Stimulated activated CD8-positive, alpha-beta memory T cell treated with anti-CD3 and anti-CD28 coated beads, Interleukin-4, amount 100 ng/mL, for 24 hours (primary cell): ENCODE results near the gene ABCA2.
"Not testable (repeated sequence)": the region's sequence is repeated elsewhere in the genome, so short reads cannot be mapped to it uniquely, and the experiment has no call there.

Source experiments
- DNase-seq: peaks from one replicate; pipeline ENCODE4 v3.0.0-alpha.2; 2020; ENCODE audit warnings: low read depth

The ABCA2 gene

DNA sequence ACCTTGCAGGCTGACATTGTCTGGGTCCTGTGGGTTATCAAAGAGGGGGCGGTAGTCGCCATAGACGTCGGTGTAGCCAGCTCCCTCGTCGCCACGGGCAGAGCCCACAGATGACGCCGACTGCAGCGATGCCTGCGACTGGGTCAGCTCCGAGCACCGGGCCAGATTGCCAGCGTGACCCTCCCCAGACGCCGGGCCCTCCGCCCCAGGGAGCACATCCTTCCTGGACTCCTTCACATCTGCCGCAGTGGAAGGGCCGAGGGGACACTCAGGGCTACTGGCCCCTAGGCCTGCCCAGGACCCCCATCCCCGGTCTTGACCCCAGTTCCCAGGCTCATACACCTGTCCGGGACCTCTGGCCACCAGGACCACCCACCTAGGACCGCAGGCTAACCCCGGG is 13.9 kb downstream of the ABCA2 start:
- no peak for DNase-seq

DNA sequence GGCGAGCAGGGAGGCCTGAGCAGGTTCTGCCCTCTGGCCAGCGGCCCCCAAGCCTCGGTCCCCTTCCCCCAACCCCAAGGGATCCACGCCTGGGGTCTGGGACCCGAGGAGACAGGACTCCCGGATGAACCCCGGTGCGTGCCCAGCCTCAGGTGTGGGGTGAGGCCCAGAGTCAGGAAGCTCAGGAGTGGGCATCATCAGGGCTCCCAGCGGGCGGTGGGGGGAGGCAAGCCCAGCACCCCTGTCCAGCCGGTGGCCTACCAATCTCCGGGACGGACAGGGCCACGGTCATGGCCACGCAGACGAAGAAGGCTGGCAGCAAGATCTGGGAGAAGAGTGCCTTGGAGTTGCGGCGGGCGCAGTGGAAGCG is 14.5 kb downstream of the ABCA2 start:
- no peak for DNase-seq

DNA sequence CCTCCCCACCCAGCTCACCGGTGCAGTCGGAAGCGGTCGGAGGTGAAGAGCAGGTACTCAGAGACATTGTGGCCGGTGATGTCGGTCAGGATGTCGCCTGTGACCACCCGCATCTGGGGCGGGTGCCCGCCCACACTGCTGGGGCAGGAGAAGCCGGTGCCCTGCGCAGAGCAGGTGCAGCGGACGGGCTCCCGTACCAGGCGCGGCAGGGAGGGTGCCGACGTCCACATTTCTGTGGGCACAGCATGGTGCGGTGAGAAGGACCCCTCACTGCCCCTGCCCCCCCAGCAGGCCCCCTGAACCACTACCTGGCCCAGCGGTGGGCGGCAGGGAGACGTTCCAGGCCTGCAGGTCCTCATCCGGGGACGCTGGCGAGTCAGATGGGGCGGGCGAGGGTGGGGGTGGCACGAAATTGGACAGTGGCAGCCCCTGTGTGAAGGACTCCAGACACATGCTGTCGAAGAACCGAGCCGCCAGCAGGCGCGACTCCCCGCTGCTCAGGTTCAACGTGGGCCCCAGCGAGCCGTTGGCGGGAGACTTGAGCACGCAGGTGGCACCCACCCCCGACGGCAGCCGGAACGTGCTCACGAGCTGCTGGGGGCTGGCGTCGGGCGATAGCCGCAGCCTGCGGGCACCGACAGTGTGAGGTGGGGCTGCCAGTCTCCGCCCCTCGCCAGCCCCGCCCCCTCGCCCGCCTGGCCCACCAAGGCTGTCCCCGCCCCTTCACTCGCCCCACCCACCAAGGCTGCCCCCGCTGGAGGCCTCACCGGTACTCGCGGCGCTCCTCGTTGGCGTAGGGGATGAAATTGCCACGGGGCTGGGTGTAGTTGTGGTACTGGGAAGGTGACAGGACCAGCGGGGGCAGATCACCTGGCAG is 15.1 kb downstream of the ABCA2 start:
- no peak for DNase-seq

DNA sequence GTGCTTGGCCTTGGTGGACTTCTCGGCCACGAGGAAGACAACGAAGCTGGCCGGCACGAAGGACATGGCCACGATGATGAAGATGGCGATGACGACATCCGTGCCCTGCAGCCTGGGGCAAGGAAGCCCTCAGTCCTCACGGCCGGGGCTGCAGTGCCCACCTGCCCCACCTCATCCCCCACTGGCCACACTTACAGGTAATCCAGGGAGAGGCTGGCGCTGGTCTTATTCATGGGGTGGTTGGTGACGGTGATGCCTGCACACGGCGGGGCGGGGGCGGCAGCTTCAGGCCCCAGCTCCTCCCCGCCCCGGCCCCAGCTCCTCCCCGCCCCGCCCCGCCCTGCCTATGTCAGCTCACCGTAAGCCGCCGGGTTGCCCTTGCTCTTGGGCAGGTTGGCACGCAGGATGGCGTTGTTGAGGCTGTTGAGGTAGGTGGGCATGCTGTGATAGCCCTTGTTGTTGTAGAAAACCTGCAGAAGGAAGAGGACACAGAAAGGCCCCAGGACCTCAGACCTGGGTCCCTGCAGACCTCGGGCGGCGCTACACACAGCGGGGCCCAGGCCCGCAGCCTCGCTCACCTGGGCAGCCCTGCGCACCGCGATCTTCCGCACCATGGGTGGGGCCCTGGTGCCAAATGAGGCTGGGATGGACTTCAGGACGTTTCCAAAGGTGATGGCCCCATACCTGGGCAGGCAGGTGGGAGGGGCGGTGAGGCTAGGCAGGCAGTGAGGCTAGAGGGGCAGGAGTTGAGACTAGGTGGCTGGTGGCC is 15.9 kb downstream of the ABCA2 start:
- DNase-seq = no peak

DNA sequence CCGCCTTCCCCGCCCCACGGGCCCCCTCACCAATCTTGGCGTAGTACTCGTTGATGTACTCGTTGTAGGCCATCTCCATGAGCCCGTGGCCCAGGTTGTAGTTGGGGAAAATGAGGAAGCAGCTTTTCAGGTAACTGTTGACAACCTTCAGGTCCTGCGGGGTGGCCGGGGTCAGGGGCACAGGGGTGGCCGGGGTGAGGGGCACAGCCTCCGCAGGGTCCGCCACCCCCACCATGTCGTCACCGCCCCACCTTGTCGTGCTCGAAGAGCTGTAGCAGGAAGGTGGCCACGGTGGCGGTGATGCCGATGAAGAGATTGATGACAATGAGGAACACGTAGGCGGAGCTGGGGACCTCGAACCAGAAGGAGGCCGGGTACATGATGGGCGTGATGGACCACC is 16.9 kb downstream of the ABCA2 start:
- no peak for DNase-seq

DNA sequence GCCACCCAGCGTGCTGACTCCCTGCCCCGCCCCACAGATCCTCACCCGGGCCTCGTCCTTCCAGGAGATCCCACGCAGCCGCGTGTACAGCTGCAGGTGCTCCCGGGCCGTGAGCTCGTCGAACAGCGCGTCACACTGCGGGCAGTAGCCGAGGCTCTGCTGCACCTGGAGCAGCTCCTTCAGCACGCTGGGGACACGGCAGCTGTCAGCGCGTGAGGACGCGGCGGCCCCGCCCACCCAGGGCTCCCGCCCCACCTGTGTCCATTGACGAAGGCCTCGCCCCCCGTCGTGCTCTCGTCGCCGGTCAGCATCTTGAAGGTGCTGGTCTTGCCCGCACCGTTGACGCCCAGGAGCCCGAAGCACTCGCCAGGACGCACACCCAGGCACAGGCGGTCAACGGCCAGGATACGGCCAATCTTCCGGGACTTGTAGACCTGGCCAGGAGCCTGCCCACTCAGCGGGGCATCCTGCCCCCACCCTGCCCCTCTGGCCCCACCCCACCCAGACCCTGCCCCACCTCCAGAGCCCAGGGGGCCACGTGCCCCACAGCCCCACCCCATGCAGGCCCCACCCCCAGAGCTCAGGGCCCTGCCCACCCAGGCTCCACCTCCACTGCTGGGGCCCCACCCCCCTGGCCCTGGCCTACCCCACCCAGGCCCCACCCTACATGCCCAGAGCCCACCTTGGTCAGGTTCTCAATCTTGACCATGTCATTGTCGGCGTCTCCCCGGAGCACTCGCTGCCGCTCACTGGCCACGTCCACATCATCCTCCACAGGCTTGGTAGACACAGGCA is 17.9 kb downstream of the ABCA2 start:
- no peak for DNase-seq

DNA sequence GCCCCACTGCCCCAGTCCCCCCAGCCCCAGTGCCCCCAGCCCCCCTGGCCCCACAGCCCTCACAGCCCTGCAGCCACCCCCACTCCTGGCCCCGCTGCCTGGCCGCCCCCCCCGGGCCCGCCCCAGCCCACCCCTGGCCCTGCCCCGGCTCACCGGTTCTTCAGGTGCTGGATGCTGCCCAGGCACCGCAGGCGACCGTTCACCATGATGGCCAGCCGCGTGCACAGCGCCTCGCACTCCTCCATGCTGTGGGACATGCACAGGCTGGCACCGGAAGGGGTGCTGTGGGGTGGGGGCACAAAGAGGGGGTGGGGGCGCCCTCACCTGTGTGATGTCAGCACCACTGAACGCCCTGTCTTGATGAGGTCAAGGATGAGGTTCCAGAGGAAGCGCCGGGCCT is 18.8 kb downstream of the ABCA2 start:
- no peak for DNase-seq

DNA sequence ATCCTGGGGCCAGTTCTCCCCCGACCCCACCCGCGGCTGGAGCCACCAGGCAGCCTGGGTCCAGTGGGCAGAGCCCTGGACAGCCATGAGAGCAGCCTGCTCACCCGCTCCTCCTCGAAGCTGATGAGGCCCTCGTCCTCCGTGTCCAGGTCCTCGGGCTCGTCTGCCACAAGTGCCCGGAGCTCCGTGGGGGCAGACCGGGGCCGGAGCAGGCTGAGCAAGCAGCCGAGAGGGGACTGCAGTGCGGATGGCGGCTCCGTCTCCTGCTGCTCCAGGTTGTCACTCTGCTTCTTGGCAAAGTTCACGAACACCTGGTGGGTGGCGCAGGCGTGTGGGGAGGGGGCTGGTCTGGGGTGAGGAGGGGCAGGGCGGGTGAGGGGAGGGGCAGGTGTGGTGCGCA is 19.7 kb downstream of the ABCA2 start:
- no peak for DNase-seq

DNA sequence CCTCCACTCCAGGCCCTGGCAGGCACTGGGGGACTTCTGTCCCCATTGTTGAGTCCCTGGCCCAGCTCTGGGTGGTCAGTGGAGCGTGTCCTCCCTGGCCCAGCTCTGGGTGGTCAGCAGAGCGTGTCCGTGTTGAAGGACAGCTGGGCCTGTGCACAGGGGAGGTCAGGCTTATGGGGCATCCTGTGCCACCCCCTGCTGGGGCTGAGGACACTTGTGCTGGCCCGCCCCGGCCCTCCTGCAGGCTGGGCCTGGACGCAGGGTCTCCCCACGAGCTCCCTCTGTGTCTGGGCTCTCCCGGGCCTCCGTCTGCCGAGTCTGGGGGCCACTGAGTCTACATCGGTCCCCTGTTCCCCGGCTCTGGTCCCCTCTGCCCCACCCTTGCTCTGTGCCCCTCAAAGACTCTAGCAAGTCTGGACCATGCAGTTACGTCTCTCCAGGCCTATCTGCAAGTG is 20.2 kb downstream of the ABCA2 start:
- no peak for DNase-seq

DNA sequence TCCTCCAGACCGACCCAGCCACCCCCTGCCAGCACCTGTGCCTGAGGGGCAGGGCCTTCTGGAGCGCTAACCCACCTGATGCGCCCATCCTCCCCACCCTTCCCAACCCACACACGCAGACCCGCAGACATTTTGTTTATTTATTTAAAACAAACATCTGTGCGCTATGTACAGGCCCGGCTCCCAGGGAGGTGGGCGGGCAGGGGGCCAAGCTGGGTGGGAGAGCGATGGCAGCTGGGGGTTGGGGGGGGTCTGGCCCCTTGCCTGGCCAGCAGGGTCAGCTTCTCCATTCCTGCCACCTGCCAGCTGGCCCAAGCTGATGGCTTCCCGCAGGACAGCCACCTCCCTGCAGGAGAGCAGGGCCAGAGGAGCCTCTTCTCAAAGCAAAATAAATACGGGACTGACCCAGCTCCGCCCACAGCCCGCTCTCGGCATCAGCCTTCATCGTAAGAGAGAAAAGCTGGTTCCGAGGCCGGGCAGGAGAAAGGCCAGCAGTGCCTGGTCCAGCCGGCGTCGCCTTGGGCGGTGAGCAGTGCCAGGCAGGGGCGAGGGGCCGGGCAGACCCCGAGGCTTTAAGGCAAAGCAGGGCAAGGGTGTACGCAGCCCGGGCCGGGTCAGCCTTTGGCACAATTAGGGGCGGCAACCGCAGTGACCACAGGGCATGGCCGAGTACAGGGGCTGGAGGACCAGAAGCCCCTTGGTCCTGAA is 20.8 kb downstream of the ABCA2 start:
- no peak for DNase-seq

DNA sequence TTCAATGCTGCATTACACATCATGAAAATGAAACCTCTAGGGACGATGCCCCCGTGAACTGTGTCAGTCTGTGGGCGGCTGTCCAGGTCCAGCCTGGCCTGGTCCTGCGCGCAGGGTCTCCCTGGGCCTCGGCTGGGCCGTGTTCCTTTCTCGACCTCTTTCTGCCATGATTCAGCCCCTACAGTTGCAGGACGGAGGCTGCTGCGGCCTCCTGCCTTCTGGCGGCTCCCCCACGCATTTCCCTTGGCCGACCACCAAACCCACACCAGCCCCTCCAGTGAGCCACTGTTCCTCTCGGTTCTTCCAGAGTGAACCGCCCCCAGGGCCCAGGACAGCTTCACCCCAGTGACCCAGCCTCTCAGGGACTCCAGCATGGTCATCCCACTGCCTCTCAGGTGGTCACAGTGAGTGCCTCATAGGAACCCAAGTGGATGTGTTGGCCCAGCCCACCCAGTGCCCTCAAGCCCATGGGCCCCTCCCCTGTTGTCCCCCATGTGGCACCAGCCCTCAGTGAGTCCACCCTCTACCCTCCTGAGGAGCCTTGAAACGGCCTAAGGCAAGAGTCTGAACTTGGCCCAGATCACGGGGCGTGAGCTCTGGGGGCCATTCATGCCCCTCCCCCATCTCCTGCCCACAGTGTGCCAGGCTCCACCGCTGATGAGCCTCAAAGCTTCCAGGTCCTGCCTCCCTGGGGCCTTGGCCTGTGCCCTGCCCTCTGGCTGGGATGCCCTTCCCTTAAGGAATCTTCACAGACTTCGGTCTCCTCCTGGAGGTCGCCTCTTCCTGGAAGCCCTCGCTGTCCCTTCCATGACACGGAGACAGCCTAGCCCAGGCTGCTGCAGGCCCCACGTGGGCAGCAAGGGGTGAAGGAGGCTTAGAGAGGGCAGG is 21.7 kb downstream of the ABCA2 start:
- DNase-seq = no peak

DNA sequence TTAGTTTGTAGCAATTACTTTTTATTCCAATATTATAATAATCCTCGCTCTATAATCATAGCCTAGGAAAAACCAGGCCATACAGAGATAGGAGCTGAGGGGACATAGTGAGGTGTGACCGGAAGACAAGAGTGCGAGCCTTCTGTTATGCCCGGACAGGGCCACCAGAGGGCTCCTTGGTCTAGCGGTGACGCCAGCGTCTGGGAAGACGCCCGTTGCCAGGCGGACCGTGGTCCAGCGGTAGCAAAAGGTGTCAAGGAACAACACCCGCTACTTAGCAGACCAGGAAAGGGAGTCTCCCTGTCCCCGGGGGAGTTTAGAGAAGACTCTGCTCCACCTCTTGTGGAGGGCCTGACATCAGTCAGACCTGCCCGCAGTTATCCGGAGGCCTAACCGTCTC is 23.8 kb downstream of the ABCA2 start:
- not testable (repeated sequence) for DNase-seq

DNA sequence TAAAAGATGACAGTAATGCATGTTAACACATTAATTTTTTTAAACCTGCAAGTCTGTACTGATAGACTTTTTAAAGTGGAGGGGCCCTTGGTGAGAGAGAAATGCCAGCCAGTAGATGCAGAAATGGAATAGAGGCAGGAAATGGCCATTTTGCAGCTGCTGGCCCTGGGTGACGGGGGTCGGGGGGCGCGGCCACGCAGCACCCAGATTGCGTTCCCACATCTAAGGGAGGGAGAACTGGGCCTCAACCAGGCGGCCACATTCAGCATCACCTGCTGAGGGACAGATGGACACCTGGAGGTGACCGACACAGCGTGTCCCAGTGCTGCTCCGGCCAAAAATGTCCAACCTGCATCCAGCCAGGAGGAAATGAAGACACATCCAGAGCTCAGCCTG is 25.4 kb downstream of the ABCA2 start:
- DNase-seq = no peak

DNA sequence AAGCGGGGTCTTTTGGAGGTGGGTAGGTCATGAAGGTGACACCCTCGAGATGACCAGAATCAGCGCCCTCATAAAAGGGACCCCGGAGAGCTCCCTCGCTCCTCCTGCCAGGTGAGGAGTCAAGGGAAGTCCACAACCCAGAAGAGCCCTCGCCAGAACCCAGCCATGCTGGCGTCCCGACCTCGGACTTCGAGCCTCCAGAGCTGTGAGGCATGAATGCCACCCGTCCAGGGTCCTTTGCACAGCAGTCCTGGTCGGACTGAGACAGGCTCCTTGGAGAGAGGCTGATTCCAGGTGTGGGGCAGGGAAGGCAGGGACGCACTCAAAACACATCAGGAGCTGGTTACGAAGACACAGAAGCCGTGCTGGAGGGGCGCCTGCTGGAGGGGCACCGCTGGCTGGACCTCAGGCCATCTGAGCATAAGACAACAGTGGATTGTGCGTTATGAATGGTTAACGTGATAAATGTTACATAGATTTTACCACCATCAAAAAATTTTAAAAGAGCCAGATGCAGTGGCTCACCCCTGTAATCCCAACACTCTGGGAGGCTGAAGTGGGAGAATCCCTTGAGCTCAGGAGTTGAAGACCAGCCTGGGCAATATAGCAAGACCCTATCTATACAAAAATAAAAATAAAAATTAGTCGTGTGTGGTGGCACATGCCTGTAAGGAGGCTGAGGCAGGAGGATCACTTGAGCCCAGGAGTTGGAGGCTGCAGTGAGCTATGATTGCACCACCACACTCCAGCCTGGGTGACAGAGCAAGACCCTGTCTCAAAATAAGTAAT is 26.0 kb downstream of the ABCA2 start:
- DNase-seq = no peak

DNA sequence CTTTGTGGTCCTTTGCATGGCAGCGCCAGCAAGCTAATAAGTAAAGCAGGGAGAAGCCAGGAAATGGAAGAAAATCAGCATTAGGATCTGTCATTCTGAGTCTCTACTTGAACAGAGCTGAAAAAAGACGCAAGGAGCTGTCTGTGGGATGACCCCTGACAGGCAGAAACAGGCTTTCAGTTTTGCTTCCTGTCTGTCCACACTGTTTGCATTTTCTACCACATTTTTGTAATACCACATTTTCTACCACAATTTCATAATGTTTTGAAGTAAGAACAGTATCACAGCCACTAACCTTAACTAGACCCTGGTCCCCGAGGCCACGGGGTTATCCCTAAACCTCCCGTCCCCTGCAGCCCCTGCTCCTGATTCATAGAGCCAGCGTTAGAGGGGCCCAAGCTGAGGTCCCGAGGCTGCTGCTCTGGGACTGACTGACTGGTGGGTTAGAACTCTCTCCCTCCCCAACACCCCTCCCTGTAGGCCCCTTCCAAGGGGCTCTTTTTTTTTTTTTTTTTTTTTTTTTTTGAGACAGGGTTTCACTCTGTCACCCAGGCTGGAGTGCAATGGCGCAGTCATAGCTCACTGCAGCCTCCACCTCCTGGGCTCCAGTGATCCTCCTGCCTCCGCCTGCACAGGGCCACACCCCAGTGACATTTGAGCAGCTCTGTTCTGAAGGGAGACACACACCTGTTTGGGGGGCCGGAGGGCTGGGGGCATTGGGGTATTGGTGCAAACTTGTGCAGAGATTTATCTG is 27.7 kb downstream of the ABCA2 start:
- no peak for DNase-seq

DNA sequence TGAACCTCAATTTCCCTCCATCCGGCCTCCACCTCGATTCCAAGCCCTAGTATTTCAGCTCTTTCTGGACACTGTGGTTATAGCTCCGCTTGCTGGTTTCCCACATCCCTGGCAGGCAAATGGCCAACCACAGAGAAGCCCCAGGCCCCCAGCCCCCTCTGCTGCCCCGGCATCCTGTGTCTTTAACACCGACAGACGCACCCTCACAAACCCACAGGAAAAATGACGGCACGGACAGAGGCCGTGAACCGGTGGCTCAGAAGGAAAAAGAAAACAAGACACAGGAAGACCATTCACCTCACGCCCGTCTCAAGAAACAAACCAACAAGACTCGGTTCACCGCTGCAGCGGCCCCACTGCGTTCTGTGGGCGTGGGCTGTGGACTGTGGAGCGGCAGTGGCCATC is 30.2 kb downstream of the ABCA2 start:
- no peak for DNase-seq

DNA sequence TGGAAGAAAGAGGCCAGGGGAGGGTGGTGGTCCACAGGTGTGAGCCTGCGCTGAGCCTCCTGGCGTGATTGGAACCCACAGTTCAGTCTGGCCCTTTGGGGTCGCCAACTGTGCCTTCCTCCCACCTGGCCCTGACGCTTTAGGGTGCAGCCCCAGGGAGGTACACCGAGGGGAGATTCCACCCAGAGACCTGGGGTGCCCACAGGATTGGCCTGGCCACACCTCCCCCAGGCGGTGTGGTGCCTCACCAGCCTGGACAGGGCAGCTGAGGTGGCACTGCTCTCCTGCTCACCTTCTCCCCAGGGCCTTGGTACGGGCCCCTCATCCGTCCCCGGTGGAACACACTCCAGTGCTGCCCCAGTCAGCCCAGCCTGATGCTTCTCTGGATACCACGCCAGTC is 30.7 kb downstream of the ABCA2 start:
- DNase-seq = no peak

DNA sequence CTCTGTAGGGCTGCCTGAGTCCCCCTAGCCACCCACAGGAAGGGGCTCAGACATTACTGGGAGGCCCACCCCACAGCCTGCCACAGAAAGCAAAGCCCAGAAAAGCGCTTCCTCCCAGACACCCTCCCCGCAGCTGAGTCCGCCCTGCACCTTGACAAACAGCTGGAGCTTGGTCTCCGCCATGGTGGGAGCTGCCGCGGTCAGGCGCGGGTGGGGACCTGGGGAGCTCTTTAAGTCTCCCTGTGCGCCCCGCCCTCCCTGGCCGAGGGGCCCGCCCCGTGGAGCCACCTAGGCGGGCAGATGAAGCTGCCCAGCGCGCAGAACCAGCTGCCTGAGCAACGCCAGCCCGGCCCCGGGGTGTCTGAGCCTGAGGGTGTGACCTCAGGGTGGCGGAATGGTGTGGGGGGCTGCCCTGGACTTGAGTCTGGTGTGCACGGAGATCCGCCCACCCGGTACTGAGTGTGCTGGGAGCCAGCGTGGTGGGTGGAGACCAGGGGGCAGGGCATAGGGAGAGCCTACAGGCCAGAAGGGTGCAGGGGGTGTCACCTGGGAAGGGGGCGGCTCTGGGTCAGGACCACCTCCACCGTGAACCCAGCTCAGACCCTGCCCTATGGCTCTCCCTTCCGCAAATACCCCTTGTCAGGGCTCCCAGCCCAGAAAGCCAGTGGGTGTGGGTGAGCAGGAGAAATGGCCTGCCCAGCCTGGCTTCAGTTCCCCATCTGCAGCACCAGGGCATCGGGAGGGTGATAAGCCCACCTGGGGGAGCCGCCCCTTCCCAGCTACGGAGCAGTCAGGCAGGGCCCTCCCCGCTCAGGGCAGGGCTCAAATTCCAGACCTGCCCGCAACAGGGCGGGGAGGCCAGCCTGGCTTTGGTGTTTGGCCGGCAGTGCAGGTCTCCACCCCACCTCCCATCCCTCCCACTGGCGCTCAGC is 31.4 kb downstream of the ABCA2 start, which contains the start of gene CLIC3:
Gene CLIC3, minus strand, starts transcription at position 208 of the 932 bp plus-strand sequence. Its CDS starts 25 bp downstream, at position 183.
- DNase-seq = peak; percentile 49
